GM20431 (cell line): ENCODE measurements around the gene CR2.
"Not testable (repeated sequence)": the region's sequence is repeated elsewhere in the genome, so short reads cannot be mapped to it uniquely, and the experiment has no call there.

ENCODE experiments used
- in situ Hi-C: fragments of 300-500 bp; cut with MseI, MboI; formaldehyde crosslinking; loops from one replicate; pipeline ENCODE4 v1.15.0; 2020; ENCODE audit warnings: low sequenced_read_pairs; ENCODE audit not compliant: unreplicated experiment

The CR2 gene

GRCh38 chr1:207499573-207499972 lies 45.4 kb downstream of the CR2 start:
- in situ Hi-C loops = loop anchor here (25.0 kb wide), 1 partner anchor 412 kb away; the partner anchor contains the start of gene C4BPB

- in situ Hi-C loops = no loop called here
These were observed 46.2 kb downstream of the CR2 start for GRCh38 chr1:207500306-207500705.

GRCh38 chr1:207501071-207501470 lies 46.9 kb downstream of the CR2 start:
- in situ Hi-C loops = no loop called here

GRCh38 chr1:207502726-207503125 lies 48.6 kb downstream of the CR2 start:
- in situ Hi-C loops = no loop called here

GRCh38 chr1:207503950-207504349 lies 49.8 kb downstream of the CR2 start:
- in situ Hi-C loops = no loop called here

- in situ Hi-C loops = no loop called here
These were observed 50.3 kb downstream of the CR2 start for GRCh38 chr1:207504438-207504837.

- in situ Hi-C loops = no loop called here
These were observed 56.3 kb downstream of the CR2 start for GRCh38 chr1:207510444-207510843.

- in situ Hi-C loops = no loop called here
These were observed 60.8 kb downstream of the CR2 start for GRCh38 chr1:207514890-207515289.

GRCh38 chr1:207516729-207517128 lies 62.6 kb downstream of the CR2 start:
- in situ Hi-C loops = no loop called here

- in situ Hi-C loops = no loop called here
These were observed 64.6 kb downstream of the CR2 start for GRCh38 chr1:207518608-207519236.

GRCh38 chr1:207519505-207520399 lies 65.6 kb downstream of the CR2 start:
- in situ Hi-C loops = no loop called here

GRCh38 chr1:207520400-207521345 lies 66.5 kb downstream of the CR2 start:
- in situ Hi-C loops = not testable (repeated sequence)

- in situ Hi-C loops = not testable (repeated sequence)
These were observed 71.1 kb downstream of the CR2 start for GRCh38 chr1:207525239-207525638.

GRCh38 chr1:207528401-207528800 lies 74.3 kb downstream of the CR2 start:
- in situ Hi-C loops = not testable (repeated sequence)

- in situ Hi-C loops = not testable (repeated sequence)
These were observed 82.1 kb downstream of the CR2 start for GRCh38 chr1:207536263-207536662.
